ENCODE measurements around the gene KLF3. TPM values are rescaled to one million over a fixed set of nuclear protein-coding genes. Genes with fewer than 3 reads are reported as not detected.
A peak's percentile ranks its signal among the peaks of the same experiment; 100 is the strongest.

Gene KLF3
- total and polyA plus RNA-seq, 9 of the 15 experiments (the other 6 are each of a cell fraction or from before 2014, with no cell fraction given) = 9.9 to 47.2 (median 18.1) TPM

DNA sequence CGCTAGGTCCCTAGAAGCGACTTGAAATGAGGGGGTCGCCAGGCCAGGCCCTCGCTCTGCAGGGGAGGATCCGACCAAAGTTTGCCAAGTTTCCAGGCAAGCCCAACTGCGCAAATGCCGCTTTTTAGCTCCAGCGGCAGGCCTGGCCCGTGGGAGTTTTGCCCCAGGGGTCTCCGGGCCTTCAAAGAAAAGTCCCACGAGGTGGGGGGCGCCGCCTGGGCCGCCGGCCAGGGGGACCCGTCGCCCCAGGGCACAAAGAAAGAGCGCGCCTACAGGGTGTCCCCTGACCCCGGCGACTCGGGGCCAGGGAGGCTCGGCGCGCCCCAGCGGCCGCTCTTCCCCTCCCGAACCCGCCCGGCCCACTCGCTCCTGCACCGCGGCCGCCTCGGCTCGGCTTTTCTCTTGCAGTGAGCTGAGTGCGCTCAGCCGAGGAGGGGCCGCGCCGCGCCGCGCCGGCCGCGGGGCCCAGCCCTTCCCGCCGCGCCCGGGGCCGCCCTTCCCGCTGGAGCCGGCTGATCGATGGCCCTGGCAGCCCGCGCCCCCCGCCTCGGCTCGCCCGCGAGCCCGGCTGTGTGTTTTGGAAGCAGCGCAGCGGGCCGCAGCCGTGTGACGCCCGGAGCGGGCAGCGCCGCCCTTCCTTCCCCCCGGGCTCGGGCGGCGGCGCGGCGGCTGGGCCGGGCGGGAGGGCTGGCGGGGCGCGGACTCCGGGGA is 754 bp upstream of the KLF3 start (continued):
- TF ChIP-seq, protein P1, sequence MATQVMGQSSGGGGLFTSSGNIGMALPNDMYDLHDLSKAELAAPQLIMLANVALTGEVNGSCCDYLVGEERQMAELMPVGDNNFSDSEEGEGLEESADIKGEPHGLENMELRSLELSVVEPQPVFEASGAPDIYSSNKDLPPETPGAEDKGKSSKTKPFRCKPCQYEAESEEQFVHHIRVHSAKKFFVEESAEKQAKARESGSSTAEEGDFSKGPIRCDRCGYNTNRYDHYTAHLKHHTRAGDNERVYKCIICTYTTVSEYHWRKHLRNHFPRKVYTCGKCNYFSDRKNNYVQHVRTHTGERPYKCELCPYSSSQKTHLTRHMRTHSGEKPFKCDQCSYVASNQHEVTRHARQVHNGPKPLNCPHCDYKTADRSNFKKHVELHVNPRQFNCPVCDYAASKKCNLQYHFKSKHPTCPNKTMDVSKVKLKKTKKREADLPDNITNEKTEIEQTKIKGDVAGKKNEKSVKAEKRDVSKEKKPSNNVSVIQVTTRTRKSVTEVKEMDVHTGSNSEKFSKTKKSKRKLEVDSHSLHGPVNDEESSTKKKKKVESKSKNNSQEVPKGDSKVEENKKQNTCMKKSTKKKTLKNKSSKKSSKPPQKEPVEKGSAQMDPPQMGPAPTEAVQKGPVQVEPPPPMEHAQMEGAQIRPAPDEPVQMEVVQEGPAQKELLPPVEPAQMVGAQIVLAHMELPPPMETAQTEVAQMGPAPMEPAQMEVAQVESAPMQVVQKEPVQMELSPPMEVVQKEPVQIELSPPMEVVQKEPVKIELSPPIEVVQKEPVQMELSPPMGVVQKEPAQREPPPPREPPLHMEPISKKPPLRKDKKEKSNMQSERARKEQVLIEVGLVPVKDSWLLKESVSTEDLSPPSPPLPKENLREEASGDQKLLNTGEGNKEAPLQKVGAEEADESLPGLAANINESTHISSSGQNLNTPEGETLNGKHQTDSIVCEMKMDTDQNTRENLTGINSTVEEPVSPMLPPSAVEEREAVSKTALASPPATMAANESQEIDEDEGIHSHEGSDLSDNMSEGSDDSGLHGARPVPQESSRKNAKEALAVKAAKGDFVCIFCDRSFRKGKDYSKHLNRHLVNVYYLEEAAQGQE (IDR thresholded peaks at IDR 0.05; ENCODE audit: borderline replicate concordance) = no peak
- TF ChIP-seq, protein P1 (CRISPR knock-in tag; IDR thresholded peaks at IDR 0.05; ENCODE audit: low read depth) = peak; percentile 57; the same call in 1 of the 2 replicates
- TF ChIP-seq, protein P2, sequence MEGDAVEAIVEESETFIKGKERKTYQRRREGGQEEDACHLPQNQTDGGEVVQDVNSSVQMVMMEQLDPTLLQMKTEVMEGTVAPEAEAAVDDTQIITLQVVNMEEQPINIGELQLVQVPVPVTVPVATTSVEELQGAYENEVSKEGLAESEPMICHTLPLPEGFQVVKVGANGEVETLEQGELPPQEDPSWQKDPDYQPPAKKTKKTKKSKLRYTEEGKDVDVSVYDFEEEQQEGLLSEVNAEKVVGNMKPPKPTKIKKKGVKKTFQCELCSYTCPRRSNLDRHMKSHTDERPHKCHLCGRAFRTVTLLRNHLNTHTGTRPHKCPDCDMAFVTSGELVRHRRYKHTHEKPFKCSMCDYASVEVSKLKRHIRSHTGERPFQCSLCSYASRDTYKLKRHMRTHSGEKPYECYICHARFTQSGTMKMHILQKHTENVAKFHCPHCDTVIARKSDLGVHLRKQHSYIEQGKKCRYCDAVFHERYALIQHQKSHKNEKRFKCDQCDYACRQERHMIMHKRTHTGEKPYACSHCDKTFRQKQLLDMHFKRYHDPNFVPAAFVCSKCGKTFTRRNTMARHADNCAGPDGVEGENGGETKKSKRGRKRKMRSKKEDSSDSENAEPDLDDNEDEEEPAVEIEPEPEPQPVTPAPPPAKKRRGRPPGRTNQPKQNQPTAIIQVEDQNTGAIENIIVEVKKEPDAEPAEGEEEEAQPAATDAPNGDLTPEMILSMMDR (IDR thresholded peaks at IDR 0.05 in 2 of 3, conservative IDR thresholded peaks at IDR 0.05 in 1 of 3; ENCODE audit: insufficient read depth in 2 of 3, low read depth in 1 of 3, low read length in 3 of 3) = 0 out of 6 replicates have a peak, but pooled peaks of 1 of the 3 experiments have one; percentile 1
- TF ChIP-seq ZNF12 (CRISPR knock-in tag; IDR thresholded peaks at IDR 0.05) (0 out of 2 replicates have a peak, but pooled peaks have one; percentile 55), ZNF212 (CRISPR knock-in tag; IDR thresholded peaks at IDR 0.05) (no peak), SMAD4 (CRISPR knock-in tag; conservative IDR thresholded peaks at IDR 0.05) (peak; percentile 61), CCNT2 (IDR thresholded peaks at IDR 0.05; ENCODE audit: borderline replicate concordance, extremely low read depth, insufficient read length, low read depth, low read length) (peak; percentile 45), ZNF584 (CRISPR knock-in tag; IDR thresholded peaks at IDR 0.05; ENCODE audit: low read depth) (no peak), BRD4 (IDR thresholded peaks at IDR 0.05) (0 out of 2 replicates have a peak, but pooled peaks have one; percentile 57), NONO (IDR thresholded peaks at IDR 0.05; ENCODE audit: low read depth in 2 of 2, low read length in 1 of 2) (0 out of 4 replicates have a peak, but pooled peaks of 1 of the 2 experiments have one; percentile 64)
- TF ChIP-seq, protein P3, sequence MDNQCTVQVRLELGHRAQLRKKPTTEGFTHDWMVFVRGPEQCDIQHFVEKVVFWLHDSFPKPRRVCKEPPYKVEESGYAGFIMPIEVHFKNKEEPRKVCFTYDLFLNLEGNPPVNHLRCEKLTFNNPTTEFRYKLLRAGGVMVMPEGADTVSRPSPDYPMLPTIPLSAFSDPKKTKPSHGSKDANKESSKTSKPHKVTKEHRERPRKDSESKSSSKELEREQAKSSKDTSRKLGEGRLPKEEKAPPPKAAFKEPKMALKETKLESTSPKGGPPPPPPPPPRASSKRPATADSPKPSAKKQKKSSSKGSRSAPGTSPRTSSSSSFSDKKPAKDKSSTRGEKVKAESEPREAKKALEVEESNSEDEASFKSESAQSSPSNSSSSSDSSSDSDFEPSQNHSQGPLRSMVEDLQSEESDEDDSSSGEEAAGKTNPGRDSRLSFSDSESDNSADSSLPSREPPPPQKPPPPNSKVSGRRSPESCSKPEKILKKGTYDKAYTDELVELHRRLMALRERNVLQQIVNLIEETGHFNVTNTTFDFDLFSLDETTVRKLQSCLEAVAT (IDR thresholded peaks at IDR 0.05) = peak; percentile 52 to 67; a peak in 2 of 4 replicates
- TF ChIP-seq, protein P4, sequence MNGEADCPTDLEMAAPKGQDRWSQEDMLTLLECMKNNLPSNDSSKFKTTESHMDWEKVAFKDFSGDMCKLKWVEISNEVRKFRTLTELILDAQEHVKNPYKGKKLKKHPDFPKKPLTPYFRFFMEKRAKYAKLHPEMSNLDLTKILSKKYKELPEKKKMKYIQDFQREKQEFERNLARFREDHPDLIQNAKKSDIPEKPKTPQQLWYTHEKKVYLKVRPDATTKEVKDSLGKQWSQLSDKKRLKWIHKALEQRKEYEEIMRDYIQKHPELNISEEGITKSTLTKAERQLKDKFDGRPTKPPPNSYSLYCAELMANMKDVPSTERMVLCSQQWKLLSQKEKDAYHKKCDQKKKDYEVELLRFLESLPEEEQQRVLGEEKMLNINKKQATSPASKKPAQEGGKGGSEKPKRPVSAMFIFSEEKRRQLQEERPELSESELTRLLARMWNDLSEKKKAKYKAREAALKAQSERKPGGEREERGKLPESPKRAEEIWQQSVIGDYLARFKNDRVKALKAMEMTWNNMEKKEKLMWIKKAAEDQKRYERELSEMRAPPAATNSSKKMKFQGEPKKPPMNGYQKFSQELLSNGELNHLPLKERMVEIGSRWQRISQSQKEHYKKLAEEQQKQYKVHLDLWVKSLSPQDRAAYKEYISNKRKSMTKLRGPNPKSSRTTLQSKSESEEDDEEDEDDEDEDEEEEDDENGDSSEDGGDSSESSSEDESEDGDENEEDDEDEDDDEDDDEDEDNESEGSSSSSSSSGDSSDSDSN (IDR thresholded peaks at IDR 0.05; ENCODE audit: borderline replicate concordance in 1 of 2, low read depth in 2 of 2, low read length in 2 of 2) = peak; percentile 73 to 91; a peak in 3 of 4 replicates

All from K562 (cell line).